Kasumi-1 (cell line): ENCODE measurements around the gene TSC22D4.
"Not testable (repeated sequence)": the region's sequence is repeated elsewhere in the genome, so short reads cannot be mapped to it uniquely, and the experiment has no call there.

Experiments
- DNase-seq, 2 experiments: peaks; one replicate each; lab custom pipeline; 2025; lab: John Stamatoyannopoulos, UW

Gene TSC22D4

DNA sequence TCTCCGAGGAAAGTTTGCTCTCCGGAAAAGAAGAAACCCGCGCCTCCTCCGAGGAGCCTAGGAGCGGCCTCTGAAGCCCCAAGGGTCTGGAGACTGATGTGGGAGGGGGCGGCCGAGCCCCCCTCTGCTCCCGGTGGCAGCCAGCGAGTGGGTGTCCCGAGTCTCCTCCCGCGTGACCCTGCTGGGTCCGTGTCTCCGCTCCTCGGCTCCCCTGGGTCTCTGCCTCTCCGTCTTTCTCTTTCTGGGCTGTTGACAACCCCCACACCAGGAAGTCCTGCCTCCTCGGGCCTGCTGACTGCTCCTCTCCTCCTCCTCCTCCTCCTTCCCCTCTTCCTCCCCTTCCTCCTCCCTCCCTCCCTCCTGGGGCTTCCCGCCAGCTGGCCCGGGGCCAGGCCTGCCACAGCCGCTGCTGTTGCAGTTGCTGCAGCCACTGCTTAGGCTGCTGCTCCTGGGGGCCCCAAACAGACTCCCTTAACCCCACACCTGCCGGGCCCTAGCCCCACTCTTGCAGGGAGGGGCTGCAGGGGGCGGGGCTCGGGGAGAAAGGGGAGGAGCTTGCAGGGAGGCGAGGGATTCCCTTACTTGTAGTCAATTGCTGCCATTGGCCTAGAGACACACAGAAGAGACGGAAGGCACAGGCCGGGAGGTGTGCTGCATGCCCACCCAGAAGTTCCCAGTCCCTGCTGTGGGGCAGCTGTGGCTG lies at the start of gene TSC22D4:
Gene TSC22D4 (minus strand): TSS at position 257 of the 703 bp plus-strand sequence. CDS start 1,176 bp downstream, outside the sequence.
- DNase-seq, result peak; percentile 97 to 98

DNA sequence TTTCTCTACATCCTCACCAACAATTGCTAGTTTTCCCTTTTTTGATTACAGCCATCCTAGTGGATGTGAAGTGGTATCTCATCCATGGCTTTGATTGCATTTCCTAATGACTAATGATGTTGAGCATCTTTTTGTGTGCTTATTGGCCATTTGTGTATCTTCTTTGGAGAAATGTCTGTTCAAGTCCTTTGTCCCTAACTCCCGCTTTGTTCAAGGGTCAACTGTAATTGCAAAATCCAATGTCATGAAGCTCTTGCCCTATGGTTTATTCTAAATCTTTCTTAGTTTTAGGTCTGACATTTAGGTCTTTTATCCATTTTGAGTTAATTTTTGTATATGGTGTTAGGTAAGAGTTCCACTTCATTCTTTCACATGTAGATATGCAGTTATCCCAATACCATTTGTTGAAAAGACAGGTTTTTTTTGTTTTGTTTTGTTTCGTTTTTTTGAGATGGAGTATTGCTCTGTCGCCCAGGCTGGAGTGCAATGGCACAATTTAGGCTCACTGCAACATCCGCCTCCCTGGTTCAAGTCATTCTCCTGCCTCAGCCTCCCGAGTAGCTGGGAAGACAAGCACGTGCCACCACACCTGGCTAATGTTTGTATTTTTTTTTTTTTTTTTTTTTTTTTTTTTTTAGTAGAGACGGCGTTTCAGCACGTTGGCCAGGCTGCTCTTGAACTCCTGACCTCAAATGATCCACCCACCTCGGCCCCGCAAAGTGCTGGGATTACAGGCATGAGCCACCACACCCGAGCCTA lies 49.3 kb upstream of the TSC22D4 start:
- DNase-seq, result not testable (repeated sequence)

GRCh38 chr7:100523192-100523591 lies 44.2 kb upstream of the TSC22D4 start:
- not testable (repeated sequence) for DNase-seq

- not testable (repeated sequence) for DNase-seq
Measured at GRCh38 chr7:100521909-100522593, 43.0 kb upstream of the TSC22D4 start.

DNA sequence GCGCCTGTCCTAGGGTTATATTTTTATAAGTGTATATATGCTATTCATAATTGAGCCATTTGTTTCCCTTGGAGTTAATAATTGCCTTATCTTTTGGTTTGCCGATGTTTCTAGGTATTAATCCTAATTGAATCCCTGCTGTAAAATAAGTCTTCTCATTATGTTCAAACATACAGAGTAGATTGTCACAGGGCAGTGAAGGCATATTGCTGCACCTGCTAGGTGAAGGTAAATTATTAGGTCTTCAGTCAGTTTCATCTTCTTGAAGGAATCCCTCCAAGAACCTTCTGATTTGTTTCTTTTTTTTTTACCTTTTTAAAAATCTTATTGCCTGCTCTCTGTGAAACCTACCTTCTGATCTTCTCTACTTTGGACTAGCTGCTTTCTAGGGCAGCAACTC lies 42.1 kb upstream of the TSC22D4 start:
- DNase-seq, result no peak

DNA sequence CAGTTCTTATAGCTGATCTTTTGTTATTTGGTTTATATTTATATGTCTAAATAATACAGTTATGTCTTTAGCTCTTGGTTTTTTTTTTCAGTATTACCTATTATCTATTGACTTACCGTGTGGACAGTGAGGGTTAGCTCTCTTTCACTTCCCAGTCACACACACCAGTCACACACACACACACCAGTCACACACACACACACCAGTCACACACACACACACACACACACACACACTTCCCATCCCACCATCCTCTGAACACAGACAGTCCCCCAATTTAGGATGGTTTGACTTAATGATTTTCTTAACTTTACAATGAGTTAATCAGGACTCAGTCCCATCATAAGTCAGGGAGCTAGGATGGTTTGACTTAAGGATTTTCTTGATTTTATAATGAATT lies 41.1 kb upstream of the TSC22D4 start:
- DNase-seq, result no peak

DNA sequence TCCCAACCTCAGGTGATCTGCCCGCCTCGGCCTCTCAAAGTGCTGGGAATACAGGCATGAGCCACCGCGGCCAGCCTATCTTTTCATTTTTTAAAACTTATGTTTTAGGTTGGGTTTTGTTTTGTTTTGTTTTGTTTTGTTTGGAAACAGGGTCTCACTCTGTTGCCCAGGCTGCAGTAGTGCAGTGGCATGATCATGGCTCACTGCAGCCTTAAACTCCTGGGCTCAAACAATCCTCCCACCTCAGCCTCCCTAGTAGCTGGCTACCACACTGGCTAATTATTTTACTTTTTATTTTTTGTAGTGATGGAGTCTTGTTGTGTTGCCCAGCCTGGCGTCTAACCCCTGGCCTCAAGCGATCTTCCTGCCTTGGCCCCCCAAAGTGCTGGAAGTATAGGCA lies 40.6 kb upstream of the TSC22D4 start:
- no peak for DNase-seq

DNA sequence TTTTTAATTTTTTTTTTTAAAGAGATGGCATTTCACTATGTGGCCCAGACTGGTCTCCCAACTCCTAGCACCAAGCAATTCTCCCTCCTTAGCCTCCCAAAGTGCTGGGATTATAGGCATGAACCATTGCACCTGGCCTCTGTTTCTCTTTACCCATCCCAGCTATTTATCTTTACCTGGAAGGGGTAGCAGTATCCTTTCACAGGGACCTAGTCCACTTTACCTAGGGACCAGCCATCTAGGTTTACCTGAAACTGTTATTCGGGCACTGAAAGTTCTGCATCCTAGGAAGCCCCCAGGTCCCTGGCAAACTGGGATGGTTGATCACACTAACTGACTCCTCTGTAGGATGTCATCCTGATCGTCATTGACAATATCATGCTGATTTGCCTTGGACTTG lies 38.3 kb upstream of the TSC22D4 start:
- no peak for DNase-seq

DNA sequence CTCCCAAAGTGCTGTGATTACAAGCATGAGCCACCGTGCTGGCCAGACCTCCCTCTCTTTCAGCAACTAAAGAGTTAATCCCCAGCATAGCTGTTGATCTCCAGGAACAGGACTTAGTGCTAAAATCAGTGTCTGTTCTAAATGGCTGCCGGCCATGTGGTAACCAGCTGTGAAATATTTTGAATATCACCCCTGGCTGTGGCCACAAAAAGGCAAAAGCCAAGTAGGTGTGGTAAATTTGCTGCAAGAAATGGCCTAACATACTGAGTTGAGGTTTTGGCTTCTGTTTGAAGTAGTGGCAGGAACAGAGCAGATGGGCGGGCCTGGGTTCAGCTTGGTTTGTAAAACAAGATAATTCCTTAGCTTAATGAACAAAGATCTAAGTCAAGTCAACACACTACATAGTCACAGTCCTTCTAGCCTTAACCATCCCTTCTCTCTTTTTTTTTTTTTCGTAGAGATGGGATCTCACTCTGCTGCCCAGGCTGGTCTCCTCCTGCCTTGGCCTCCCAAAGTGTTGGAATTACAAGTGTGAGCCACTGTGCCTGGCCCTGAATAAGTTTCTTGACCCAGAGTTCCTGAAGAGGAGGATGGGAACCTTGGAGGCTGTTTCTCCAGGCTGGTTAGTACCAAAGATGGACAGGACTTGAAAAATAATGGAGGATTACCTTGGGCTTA lies 37.3 kb upstream of the TSC22D4 start:
- DNase-seq, result no peak

- no peak for DNase-seq
Measured at GRCh38 chr7:100515072-100515532, 36.1 kb upstream of the TSC22D4 start.

- no peak for DNase-seq
Measured at GRCh38 chr7:100513212-100513810, 34.3 kb upstream of the TSC22D4 start.

DNA sequence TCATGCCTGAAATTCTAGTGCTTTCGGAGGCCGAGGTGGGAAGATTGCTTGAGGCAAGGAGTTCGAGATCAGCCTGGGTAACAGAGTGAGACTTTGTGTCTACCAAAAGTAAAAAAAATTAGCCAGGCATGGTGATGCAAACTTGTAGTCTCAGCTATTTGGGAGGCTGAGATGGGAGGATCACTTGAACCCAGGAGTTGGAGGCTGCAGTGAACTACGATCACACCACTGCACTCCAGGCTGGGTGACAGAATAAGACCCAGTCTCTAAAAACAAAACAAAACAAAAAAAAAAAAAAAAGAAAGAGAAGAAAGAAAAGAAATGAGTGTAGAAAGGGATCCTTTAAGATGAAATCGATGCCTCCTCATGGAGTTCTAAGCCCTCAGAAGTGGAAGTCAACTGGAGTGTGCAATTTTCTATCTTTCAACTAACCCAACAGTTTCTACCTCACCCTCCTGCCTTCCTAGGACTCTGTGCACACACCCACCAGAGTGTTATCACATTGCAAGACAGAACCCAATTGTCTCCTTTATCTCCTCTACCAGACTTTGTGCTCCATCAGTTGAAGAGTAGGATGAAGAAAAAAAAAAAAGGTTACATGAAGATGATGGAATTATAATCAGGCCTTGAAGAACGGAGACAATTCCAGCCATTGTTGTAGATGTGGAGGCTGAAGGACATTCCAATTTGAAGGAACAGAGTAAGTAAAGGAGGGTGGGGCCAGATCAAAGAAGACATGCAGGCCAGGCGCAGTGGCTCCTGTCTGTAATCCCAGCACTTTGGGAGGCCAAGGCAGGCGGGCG lies 31.6 kb upstream of the TSC22D4 start:
- DNase-seq, result no peak

DNA sequence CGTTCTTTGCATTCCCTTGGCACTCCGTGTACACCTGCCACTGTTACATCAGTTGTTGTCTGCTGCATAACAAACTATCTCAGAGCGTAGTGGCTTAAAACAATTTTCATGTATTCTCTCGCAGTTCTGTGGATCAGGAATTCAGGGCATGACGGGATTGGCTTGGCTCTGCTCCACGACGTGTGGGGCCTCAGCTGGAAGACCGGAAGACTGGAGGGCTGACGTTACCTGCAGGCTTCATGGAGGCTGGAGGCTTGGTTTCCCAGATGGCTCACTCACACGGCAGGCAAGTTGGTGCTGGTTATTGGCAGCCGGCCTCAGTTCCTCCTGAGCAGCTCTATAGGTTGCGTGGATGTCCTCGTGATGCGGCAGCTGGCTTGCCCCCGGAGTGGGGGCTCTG lies 30.2 kb upstream of the TSC22D4 start:
- no peak for DNase-seq

- DNase-seq, result no peak
Measured at GRCh38 chr7:100506356-100506923, 27.4 kb upstream of the TSC22D4 start.

- no peak for DNase-seq
Measured at GRCh38 chr7:100504887-100505611, 26.0 kb upstream of the TSC22D4 start.

GRCh38 chr7:100504031-100504430 lies 25.0 kb upstream of the TSC22D4 start:
- not testable (repeated sequence) for DNase-seq

DNA sequence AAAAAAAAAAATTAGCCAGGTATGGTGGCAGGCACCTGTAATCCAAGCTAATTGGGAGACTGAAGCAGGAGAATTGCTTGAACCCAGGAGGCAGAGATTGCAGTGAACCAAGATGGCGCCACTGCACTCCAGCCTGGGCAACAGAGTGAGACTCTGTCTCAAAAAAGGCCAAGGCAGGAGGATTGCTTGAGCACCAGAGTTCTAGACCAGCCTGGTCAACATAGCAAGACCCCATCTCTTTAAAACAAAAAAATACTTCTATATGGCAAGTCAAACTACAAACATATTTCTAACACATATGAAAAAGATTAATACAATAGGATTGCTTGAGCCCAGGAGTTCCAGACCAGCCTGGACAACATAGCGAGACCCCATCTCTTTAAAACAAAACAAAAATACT lies 21.7 kb upstream of the TSC22D4 start:
- not testable (repeated sequence) for DNase-seq

DNA sequence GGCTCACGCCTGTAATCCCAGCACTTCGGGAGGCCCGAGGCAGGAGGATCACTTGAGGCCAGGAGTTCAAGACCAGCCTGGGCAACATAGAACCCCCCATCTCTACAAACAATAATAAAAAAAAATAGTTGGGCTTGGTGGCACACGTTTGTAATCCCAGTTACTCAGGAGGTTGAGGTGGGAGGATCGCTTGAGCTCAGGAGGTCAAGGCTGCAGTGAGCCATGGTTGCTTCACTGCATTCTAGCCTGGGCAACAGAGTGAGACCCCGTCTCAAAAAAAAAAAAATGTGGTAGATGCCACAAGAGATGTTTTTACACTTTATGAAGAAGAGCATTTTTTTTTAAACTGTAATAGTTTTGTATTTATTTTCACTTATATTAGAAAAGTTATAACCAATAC lies 17.5 kb upstream of the TSC22D4 start:
- DNase-seq, result no peak

GRCh38 chr7:100493476-100494264 lies 14.7 kb upstream of the TSC22D4 start:
- DNase-seq, result peak in 1 of 2 experiments; percentile 13
